ENCODE measurements around the gene LRBA. TPM values are rescaled to one million over a fixed set of nuclear protein-coding genes. Genes with fewer than 3 reads are reported as not detected.

The LRBA gene
- total RNA-seq, 2 donors from 2014 or later: 55.5 to 77.7 TPM

- TF ChIP-seq, protein P1, sequence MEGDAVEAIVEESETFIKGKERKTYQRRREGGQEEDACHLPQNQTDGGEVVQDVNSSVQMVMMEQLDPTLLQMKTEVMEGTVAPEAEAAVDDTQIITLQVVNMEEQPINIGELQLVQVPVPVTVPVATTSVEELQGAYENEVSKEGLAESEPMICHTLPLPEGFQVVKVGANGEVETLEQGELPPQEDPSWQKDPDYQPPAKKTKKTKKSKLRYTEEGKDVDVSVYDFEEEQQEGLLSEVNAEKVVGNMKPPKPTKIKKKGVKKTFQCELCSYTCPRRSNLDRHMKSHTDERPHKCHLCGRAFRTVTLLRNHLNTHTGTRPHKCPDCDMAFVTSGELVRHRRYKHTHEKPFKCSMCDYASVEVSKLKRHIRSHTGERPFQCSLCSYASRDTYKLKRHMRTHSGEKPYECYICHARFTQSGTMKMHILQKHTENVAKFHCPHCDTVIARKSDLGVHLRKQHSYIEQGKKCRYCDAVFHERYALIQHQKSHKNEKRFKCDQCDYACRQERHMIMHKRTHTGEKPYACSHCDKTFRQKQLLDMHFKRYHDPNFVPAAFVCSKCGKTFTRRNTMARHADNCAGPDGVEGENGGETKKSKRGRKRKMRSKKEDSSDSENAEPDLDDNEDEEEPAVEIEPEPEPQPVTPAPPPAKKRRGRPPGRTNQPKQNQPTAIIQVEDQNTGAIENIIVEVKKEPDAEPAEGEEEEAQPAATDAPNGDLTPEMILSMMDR (IDR thresholded peaks at IDR 0.05): peak; percentile 35
- Histone ChIP-seq H3K36me3 (no peaks in the 10 kb centered on the region), H3K9me3 (no peaks in the 10 kb centered on the region), H3K4me3 (no peak overlapping the region), H3K9ac (ENCODE audit: low read depth in 2 of 2, low read length in 2 of 2) (peak overlapping the region in 1 of 2 donors; percentile 43), H3K27ac (peak overlapping the region; percentile 63), H3K4me1 (peaks cover 6% of the 10 kb centered on the region), H3K27me3 (no peaks in the 10 kb centered on the region)
- intact Hi-C loops (cut with DNase I): loop anchor here (10.0 kb wide), 1 partner anchor 122 kb away; no protein-coding TSS in a partner anchor
- DNase-seq: peak; percentile 91
Measured at GRCh38 chr4:150722908-150723362, 292.1 kb downstream of the LRBA start.

DNA sequence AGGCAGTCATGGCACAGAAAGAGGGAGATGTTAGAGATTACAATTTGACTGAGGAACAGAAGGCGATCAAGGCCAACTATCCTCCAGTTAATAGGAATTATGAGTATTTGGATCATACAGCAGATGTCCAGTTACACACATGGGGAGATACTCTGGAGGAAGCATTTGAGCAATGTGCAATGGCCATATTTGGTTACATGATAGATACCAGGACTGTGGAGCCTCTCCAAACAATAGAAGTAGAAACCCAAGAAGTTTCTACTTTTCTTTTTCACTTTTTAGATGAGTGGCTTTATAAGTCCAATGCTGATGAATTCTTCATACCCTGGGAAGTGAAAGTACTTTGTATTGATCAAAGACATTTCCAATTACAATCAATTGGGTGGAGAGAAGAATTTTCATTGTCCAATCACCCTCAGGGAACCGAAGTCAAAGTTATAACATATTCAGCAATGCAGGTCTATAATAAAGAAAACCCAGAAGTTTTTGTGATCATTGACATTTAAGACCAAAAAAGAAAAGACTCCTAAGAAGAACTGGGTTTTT lies 294.0 kb downstream of the LRBA start:
- Histone ChIP-seq H3K4me1 (peaks cover 6% of the 10 kb centered on the region), H3K27ac (no peak overlapping the region), H3K4me3 (no peak overlapping the region), H3K9me3 (no peaks in the 10 kb centered on the region), H3K9ac (ENCODE audit: low read depth in 2 of 2, low read length in 2 of 2) (no peak overlapping the region), H3K36me3 (no peaks in the 10 kb centered on the region), H3K27me3 (no peaks in the 10 kb centered on the region)
- intact Hi-C loops (cut with DNase I): loop anchor here (10.0 kb wide), 1 partner anchor 124 kb away; no protein-coding TSS in a partner anchor
- DNase-seq: no peak
- TF ChIP-seq, protein P1 (IDR thresholded peaks at IDR 0.05): no peak

- TF ChIP-seq, protein P1 (IDR thresholded peaks at IDR 0.05): no peak
- H3K9me3 ChIP-seq: no peaks in the 10 kb centered on the region
- DNase-seq: no peak
- no peaks in the 10 kb centered on the region for H3K36me3 ChIP-seq
- no peaks in the 10 kb centered on the region for H3K27me3 ChIP-seq
- H3K27ac ChIP-seq: no peak overlapping the region
- no peaks in the 10 kb centered on the region for H3K4me1 ChIP-seq
- intact Hi-C loops (cut with DNase I): no loop called here
- H3K4me3 ChIP-seq: no peak overlapping the region
- H3K9ac ChIP-seq (ENCODE audit: low read depth in 2 of 2, low read length in 2 of 2): no peak overlapping the region
Measured at GRCh38 chr4:150717952-150718351, 297.1 kb downstream of the LRBA start.

- no peaks in the 10 kb centered on the region for H3K9me3 ChIP-seq
- TF ChIP-seq, protein P1 (IDR thresholded peaks at IDR 0.05): no peak
- H3K27ac ChIP-seq: no peak overlapping the region
- no peak overlapping the region for H3K9ac ChIP-seq (ENCODE audit: low read depth in 2 of 2, low read length in 2 of 2)
- no peaks in the 10 kb centered on the region for H3K4me1 ChIP-seq
- intact Hi-C loops (cut with DNase I): no loop called here
- no peak overlapping the region for H3K4me3 ChIP-seq
- no peak for DNase-seq
- H3K36me3 ChIP-seq: no peaks in the 10 kb centered on the region
- no peaks in the 10 kb centered on the region for H3K27me3 ChIP-seq
Measured at GRCh38 chr4:150714462-150715438, 300.3 kb downstream of the LRBA start.

DNA sequence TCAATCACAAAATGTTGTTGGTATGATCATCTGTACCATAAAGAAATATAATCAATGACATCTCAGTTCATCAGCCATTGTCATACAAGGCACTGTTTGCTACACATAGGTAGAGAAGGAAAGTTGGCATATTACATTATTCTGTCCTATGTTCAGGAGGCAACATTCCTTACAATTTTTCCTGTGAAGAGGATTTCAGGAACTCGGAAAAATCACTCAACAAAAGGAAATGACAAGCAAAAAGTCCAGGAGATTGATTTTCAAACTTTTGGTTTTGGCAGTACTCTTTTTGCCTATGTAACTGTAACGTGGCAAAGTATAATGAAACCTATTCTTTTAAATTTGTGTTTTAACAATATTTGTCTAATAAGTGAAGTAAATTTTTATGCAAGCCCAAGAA lies 301.8 kb downstream of the LRBA start:
- Histone ChIP-seq H3K27me3 (no peaks in the 10 kb centered on the region), H3K4me3 (no peak overlapping the region), H3K9ac (ENCODE audit: low read depth in 2 of 2, low read length in 2 of 2) (no peak overlapping the region), H3K27ac (no peak overlapping the region), H3K36me3 (no peaks in the 10 kb centered on the region), H3K9me3 (no peaks in the 10 kb centered on the region), H3K4me1 (no peaks in the 10 kb centered on the region)
- TF ChIP-seq, protein P1 (IDR thresholded peaks at IDR 0.05): no peak
- intact Hi-C loops (cut with DNase I): no loop called here
- DNase-seq: no peak

Measured in colonic mucosa (tissue), 4 donors.